Psoas muscle (tissue), 8 donors: ENCODE data around the gene EGFL6. TPM values are rescaled to one million over a fixed set of nuclear protein-coding genes. Genes with fewer than 3 reads are reported as not detected.

ENCODE experiments used
- ATAC-seq, 4 donors: fragments of 200-7000 bp; cut with Tn5 transposase; one replicate each; pipeline ENCODE4 v1.9.1; 2020; ENCODE audit warnings: moderate library complexity in 3 of 4, mild to moderate bottlenecking in 2 of 4
- DNase-seq, 2 donors: peaks; one replicate each; pipeline ENCODE4 v3.0.0-alpha.2; 2020
- H3K27ac ChIP-seq: fragments of 200-600 bp; one replicate; pipeline ENCODE4 v1.8.0; 2022
- H3K27me3 ChIP-seq, 3 donors: fragments of 200-600 bp in 1 of 3; one replicate each; pipeline versions ENCODE4 v1.6.1 to v1.8.0; 2013 to 2022; ENCODE audit warnings: low read length in 2 of 3, mild to moderate bottlenecking in 2 of 3, moderate library complexity in 1 of 3; ENCODE audit not compliant: insufficient read depth in 3 of 3
- H3K36me3 ChIP-seq, 2 donors: fragments of 200-600 bp in 1 of 2; one replicate each; pipeline versions ENCODE4 v1.6.1 to v1.8.0; 2013 to 2022; ENCODE audit warnings: low read depth in 1 of 2, mild to moderate bottlenecking in 1 of 2, moderate library complexity in 1 of 2; ENCODE audit not compliant: insufficient read depth in 1 of 2
- H3K4me1 ChIP-seq: fragments of 200-600 bp; one replicate; pipeline ENCODE4 v1.8.0; 2022
- H3K4me3 ChIP-seq: fragments of 200-600 bp; one replicate; pipeline ENCODE4 v1.8.0; 2022; ENCODE audit warnings: mild to moderate bottlenecking
- H3K9me3 ChIP-seq: fragments of 200-600 bp; one replicate; pipeline ENCODE4 v1.8.0; 2022
- CTCF ChIP-seq: fragments of 200-600 bp; IDR thresholded peaks from one replicate; pipeline ENCODE4 v1.8.0; 2022; ENCODE audit warnings: antibody characterized with exemption
- WGBS, 3 donors: extraction: QIAGEN DNeasy Blood & Tissue Kit; methylation state at CpG; one replicate each; pipeline versions ENCODE4 v1.1.6 to v1.1.7; 2013; 5-methylcytosine and 5-hydroxymethylcytosine counted together
- intact Hi-C, 2 donors: fragments of 100-400 bp; cut with DNase I; formaldehyde crosslinking; loops; one replicate each; pipeline versions ENCODE4 v1.11.0 to v1.14.2; 2022
- polyA plus RNA-seq, 3 donors: library from polyadenylated mRNA; stranded (reverse); fragments of 200-250 nt; gene quantifications; one replicate each; pipeline ENCODE4 v1.2.3, GENCODE V29; 2013
- total RNA-seq, 4 donors: library from RNA; stranded (reverse); fragmentation: NEBNext Ultra II Directional in 2 of 4; extraction: Animal tissue kit (Norgen Biotek cat#: 25700) in 2 of 4; gene quantifications; one replicate each; pipeline versions ENCODE4 v1.2.1 to v1.2.4, GENCODE V29; 2021 to 2023
- donor health status: healthy with polysubstance abuse.
- donor health status: DM: no; HTN: no; CAD: no; lungs with moderate emphysema.
- donor health status: Bipolar disorder and iron deficiency.
- donor health status: healthy.
- donor health status: DM: yes; HTN: yes; CAD: no.
- donor health status: DM: no; HTN: no; CAD: no.
- donor health status: DM: no; HTN: no; CAD: no.
- donor health status: DM: yes; HTN: yes; CAD: no.

Gene EGFL6
- total and polyA plus RNA-seq, 7 donors = 0.17 TPM; not detected in 6

- Histone ChIP-seq H3K36me3 (no peaks in the 10 kb centered on the region), H3K4me3 (no peak overlapping the region), H3K9me3 (no peaks in the 10 kb centered on the region), H3K27ac (no peak overlapping the region), H3K27me3 (peaks cover 0 to 69% (median 0%) of the 10 kb centered on the region in 3 donors), H3K4me1 (no peaks in the 10 kb centered on the region)
- ATAC-seq = no peak
- no peak for TF ChIP-seq CTCF
- WGBS, 3 donors = 28 to 43% (median 30%) methylated on average over 2 of the region's 2 CpGs
- DNase-seq = no peak
- intact Hi-C loops = no loop called here
Observed at GRCh38 chrX:13565511-13565910, 3.9 kb upstream of the EGFL6 start.

- 6 to 13% (median 13%) methylated on average over 6 to 9 of the region's 9 CpGs for WGBS, 3 donors
- Histone ChIP-seq H3K36me3 (no peaks in the 10 kb centered on the region), H3K27ac (no peak overlapping the region), H3K4me3 (no peak overlapping the region), H3K9me3 (no peaks in the 10 kb centered on the region), H3K4me1 (no peaks in the 10 kb centered on the region), H3K27me3 (peaks cover 0 to 73% (median 0%) of the 10 kb centered on the region in 3 donors)
- intact Hi-C loops = no loop called here
- no peak for TF ChIP-seq CTCF
- ATAC-seq = no peak
- no peak for DNase-seq
Observed at GRCh38 chrX:13570261-13570605, 832 bp downstream of the EGFL6 start.

GRCh38 chrX:13571136-13571535, 1.7 kb downstream of the EGFL6 start:
- WGBS, 3 donors = 66 to 77% (median 70%) methylated on average over 5 of the region's 5 CpGs
- Histone ChIP-seq H3K9me3 (no peaks in the 10 kb centered on the region), H3K27ac (no peak overlapping the region), H3K36me3 (no peaks in the 10 kb centered on the region), H3K4me1 (no peaks in the 10 kb centered on the region), H3K27me3 (peaks cover 0 to 71% (median 0%) of the 10 kb centered on the region in 3 donors), H3K4me3 (no peak overlapping the region)
- no peak for ATAC-seq
- intact Hi-C loops = no loop called here
- no peak for DNase-seq
- TF ChIP-seq CTCF = no peak

GRCh38 chrX:13574600-13574999, 5.2 kb downstream of the EGFL6 start:
- H3K4me3 ChIP-seq = no peak overlapping the region
- no peak for TF ChIP-seq CTCF
- H3K4me1 ChIP-seq = no peaks in the 10 kb centered on the region
- H3K27me3 ChIP-seq = peaks cover 0 to 45% (median 0%) of the 10 kb centered on the region in 3 donors
- H3K9me3 ChIP-seq = no peaks in the 10 kb centered on the region
- no peaks in the 10 kb centered on the region for H3K36me3 ChIP-seq
- ATAC-seq (no peak), DNase-seq (no peak)
- intact Hi-C loops = no loop called here
- no peak overlapping the region for H3K27ac ChIP-seq
- 67 to 82% (median 76%) methylated on average over 1 of the region's 1 CpG for WGBS, 3 donors

GRCh38 chrX:13579661-13580060, 10.3 kb downstream of the EGFL6 start:
- ATAC-seq = no peak
- no peaks in the 10 kb centered on the region for H3K4me1 ChIP-seq
- H3K36me3 ChIP-seq = no peaks in the 10 kb centered on the region
- H3K27ac ChIP-seq = no peak overlapping the region
- no peaks in the 10 kb centered on the region for H3K9me3 ChIP-seq
- intact Hi-C loops = no loop called here
- no peak overlapping the region for H3K4me3 ChIP-seq
- peaks cover 0 to 19% (median 0%) of the 10 kb centered on the region in 3 donors for H3K27me3 ChIP-seq
- TF ChIP-seq CTCF = no peak
- no peak for DNase-seq
- WGBS, 3 donors = 82 to 97% (median 92%) methylated on average over 4 of the region's 4 CpGs
